ENCODE data around the gene FRYL. TPM values are rescaled to one million over a fixed set of nuclear protein-coding genes. Genes with fewer than 3 reads are reported as not detected.

The FRYL gene
- total and polyA plus RNA-seq, 3 experiments from 2014 or later: 34.9 to 70.3 (median 69.3) TPM

DNA sequence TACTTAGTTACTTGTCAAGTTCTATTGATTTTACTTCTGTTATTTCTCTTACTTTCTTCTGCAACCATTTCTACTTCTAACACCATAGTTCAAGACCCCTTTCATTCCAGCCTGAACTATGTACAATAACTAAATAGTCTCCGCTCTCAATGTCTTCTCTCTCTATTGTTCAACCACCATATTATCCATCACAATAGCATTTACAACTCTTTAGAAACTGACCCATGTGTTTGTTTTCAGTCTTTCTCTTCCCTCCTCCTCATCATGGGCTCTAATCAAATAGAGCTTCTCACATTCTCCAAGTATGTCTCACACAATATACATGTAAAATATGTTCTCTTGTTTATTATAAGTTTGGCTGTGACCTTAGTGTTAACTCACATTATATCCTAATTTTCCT, 146.4 kb downstream of the FRYL start:
- Mint-ChIP-seq H3K9me3 (no peaks in the 10 kb centered on the region), H3K27ac (no peak overlapping the region), H3K27me3 (no peaks in the 10 kb centered on the region), H3K4me3 (no peak overlapping the region), H3K4me1 (peaks cover 20 to 28% (median 25%) of the 10 kb centered on the region in 3 donors), H3K36me3 (peaks cover 0 to 9% (median 6%) of the 10 kb centered on the region in 3 donors)
- no peak overlapping the region for H3K4me3 ChIP-seq (ENCODE audit: low read length)
- no peak for DNase-seq
- H3K27me3 ChIP-seq (ENCODE audit: insufficient read depth, low read length, poor library complexity, severe bottlenecking): no peaks in the 10 kb centered on the region
- no peaks in the 10 kb centered on the region for H3K9me3 ChIP-seq (ENCODE audit: low read length)
- H3K36me3 ChIP-seq (ENCODE audit: insufficient read depth, low read length): no peaks in the 10 kb centered on the region
- H3K27ac ChIP-seq (ENCODE audit: low read depth, low read length): no peak overlapping the region
- ChIA-PET CTCF (no interaction called here), POLR2A (no interaction called here)
- H3K4me1 ChIP-seq (ENCODE audit: insufficient read depth, low read length): peaks cover 15% of the 10 kb centered on the region

DNA sequence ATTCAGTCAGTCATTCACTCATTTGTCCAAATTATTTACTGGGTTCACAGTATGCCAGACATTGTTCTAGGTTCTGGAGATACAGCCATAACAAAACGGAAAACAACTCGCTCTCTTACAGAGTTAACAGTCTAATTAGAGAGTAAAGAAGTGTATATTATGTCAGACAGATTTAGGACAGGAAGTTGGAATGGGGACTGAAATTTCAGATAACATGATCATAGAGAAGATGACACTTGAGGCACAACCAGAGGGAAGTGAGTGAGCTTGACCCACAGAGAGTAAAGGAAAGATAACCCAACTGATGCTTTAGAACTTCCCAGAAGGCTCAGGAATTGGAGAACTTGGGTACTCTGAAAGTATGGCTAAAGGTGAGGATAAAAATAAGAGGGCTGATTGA, 150.6 kb downstream of the FRYL start:
- H3K4me3 ChIP-seq (ENCODE audit: low read length): no peak overlapping the region
- H3K9me3 ChIP-seq (ENCODE audit: low read length): no peaks in the 10 kb centered on the region
- Mint-ChIP-seq H3K27ac (peak overlapping the region in 5 of 8 donors; percentile 4 to 76 (median 30)), H3K9me3 (no peaks in the 10 kb centered on the region), H3K4me3 (no peak overlapping the region), H3K36me3 (peaks cover 0 to 19% (median 4%) of the 10 kb centered on the region in 3 donors), H3K27me3 (no peaks in the 10 kb centered on the region), H3K4me1 (peaks cover 7 to 15% (median 11%) of the 10 kb centered on the region in 3 donors)
- no peak for DNase-seq
- H3K36me3 ChIP-seq (ENCODE audit: insufficient read depth, low read length): no peaks in the 10 kb centered on the region
- no peak overlapping the region for H3K27ac ChIP-seq (ENCODE audit: low read depth, low read length)
- peaks cover 9% of the 10 kb centered on the region for H3K4me1 ChIP-seq (ENCODE audit: insufficient read depth, low read length)
- no peaks in the 10 kb centered on the region for H3K27me3 ChIP-seq (ENCODE audit: insufficient read depth, low read length, poor library complexity, severe bottlenecking)
- CTCF ChIA-PET: no interaction called here
- POLR2A ChIA-PET: no interaction called here

DNA sequence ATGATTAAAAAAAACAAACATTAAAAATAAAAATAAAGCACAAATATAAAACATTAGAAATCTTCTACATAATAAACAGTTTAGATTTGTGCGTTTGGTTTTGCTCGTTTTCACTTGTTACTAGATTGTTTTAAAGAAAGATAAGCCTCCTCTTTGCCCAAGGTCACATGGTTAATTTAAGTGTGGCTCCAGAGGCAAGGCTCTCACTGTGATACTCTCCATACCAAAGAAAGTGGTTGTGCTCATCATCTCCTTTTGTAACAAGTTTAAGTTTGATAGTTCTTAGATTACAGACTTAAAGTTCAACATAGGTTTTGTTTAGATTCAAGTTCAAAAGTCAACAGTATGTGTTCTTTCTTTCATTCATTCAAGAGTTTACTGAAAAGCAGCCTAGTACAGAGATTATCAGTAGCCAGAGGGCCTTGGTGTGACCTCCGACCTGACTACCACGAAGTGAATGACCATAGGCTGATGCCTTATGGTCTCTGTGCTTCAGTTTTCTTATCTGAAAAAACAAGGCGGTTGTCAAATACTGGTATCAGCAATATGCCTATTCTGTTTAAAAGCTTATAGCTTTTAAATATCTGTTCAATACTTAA, 156.8 kb downstream of the FRYL start:
- Histone ChIP-seq H3K4me3 (ENCODE audit: low read length) (no peak overlapping the region), H3K27ac (ENCODE audit: low read depth, low read length) (no peak overlapping the region), H3K27me3 (ENCODE audit: insufficient read depth, low read length, poor library complexity, severe bottlenecking) (no peaks in the 10 kb centered on the region), H3K4me1 (ENCODE audit: insufficient read depth, low read length) (no peaks in the 10 kb centered on the region), H3K9me3 (ENCODE audit: low read length) (no peaks in the 10 kb centered on the region), H3K36me3 (ENCODE audit: insufficient read depth, low read length) (peaks cover 8% of the 10 kb centered on the region)
- CTCF ChIA-PET: no interaction called here
- no peak overlapping the region for H3K27ac Mint-ChIP-seq
- H3K4me1 Mint-ChIP-seq: peaks cover 3 to 11% (median 7%) of the 10 kb centered on the region in 3 donors
- H3K9me3 Mint-ChIP-seq: no peaks in the 10 kb centered on the region
- H3K27me3 Mint-ChIP-seq: no peaks in the 10 kb centered on the region
- H3K4me3 Mint-ChIP-seq: no peak overlapping the region
- DNase-seq: no peak
- peaks cover 0 to 45% (median 14%) of the 10 kb centered on the region in 3 donors for H3K36me3 Mint-ChIP-seq
- POLR2A ChIA-PET: no interaction called here

DNA sequence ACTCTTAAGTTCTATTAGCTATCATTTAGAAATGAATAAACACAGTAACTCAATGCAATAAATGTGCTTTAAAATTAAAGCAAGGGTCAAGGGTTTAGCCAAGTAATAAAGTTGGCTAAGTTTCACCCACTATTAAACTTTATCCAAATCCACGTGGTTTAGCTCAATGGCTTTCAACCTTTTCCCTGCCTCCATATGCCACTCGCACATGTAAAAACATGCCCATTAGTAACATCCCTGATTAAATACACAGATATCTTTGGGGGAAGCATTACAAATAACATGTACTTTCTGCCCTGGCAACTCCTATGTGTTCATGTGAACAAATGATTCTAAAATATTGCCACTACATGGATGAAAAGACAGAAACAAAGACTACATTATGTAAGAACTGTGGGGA, 159.2 kb downstream of the FRYL start:
- Mint-ChIP-seq H3K4me1 (peaks cover 2 to 11% (median 7%) of the 10 kb centered on the region in 3 donors), H3K4me3 (no peak overlapping the region), H3K36me3 (peaks cover 14 to 58% (median 24%) of the 10 kb centered on the region in 3 donors), H3K27me3 (no peaks in the 10 kb centered on the region), H3K9me3 (no peaks in the 10 kb centered on the region), H3K27ac (peak overlapping the region in 1 of 8 donors; percentile 34)
- Histone ChIP-seq H3K4me3 (ENCODE audit: low read length) (no peak overlapping the region), H3K27ac (ENCODE audit: low read depth, low read length) (no peak overlapping the region), H3K36me3 (ENCODE audit: insufficient read depth, low read length) (peaks cover 18% of the 10 kb centered on the region), H3K27me3 (ENCODE audit: insufficient read depth, low read length, poor library complexity, severe bottlenecking) (no peaks in the 10 kb centered on the region), H3K9me3 (ENCODE audit: low read length) (no peaks in the 10 kb centered on the region), H3K4me1 (ENCODE audit: insufficient read depth, low read length) (no peaks in the 10 kb centered on the region)
- CTCF ChIA-PET: no interaction called here
- POLR2A ChIA-PET: no interaction called here
- no peak for DNase-seq

DNA sequence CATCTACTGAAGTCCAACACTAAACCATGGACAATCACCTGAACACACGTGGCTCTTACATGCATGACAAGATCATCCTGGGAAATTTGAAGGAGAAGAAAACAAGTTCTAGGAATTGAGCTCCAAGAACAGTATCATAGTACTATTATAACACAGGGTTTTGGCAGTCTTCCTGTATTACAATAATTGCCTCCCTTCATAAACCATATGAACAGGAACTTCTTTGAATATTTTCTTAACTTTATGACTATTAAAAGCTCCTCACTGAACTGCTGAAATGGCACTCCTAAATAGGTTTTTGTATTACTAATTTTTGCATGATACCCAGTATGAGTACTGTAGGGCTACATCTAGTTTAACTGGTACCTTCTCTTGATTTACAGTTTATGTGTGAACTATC, 160.0 kb downstream of the FRYL start:
- H3K36me3 ChIP-seq (ENCODE audit: insufficient read depth, low read length): peaks cover 18% of the 10 kb centered on the region
- H3K9me3 Mint-ChIP-seq: no peaks in the 10 kb centered on the region
- no peaks in the 10 kb centered on the region for H3K9me3 ChIP-seq (ENCODE audit: low read length)
- H3K27ac ChIP-seq (ENCODE audit: low read depth, low read length): no peak overlapping the region
- ChIA-PET CTCF (no interaction called here), POLR2A (no interaction called here)
- H3K4me3 Mint-ChIP-seq: no peak overlapping the region
- peaks cover 20 to 62% (median 28%) of the 10 kb centered on the region in 3 donors for H3K36me3 Mint-ChIP-seq
- no peaks in the 10 kb centered on the region for H3K27me3 ChIP-seq (ENCODE audit: insufficient read depth, low read length, poor library complexity, severe bottlenecking)
- H3K4me1 Mint-ChIP-seq: peaks cover 2 to 11% (median 7%) of the 10 kb centered on the region in 3 donors
- no peak overlapping the region for H3K4me3 ChIP-seq (ENCODE audit: low read length)
- no peaks in the 10 kb centered on the region for H3K27me3 Mint-ChIP-seq
- peak overlapping the region in 1 of 8 donors; percentile 34 for H3K27ac Mint-ChIP-seq
- DNase-seq: no peak
- no peaks in the 10 kb centered on the region for H3K4me1 ChIP-seq (ENCODE audit: insufficient read depth, low read length)

DNA sequence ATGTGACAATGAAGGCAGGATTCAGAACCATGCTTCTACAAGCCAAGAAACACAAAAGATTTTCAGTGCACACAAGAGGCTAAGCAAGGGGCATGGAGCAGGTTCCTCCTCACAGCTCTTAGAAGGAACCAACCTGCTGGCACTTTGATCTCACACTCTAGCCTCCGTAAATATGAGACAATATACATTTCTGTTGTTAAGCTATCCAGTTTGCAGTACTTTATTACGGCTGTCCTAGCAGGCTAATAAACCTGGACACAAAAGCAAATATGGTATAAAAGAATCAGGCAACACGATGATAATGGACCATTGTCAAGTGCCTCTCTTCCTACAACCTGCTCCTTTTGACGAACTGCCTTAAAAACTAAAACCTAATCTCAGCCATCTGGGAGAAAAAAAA, 175.6 kb downstream of the FRYL start:
- H3K27me3 Mint-ChIP-seq: no peaks in the 10 kb centered on the region
- no peak for DNase-seq
- Histone ChIP-seq H3K4me3 (ENCODE audit: low read length) (no peak overlapping the region), H3K27me3 (ENCODE audit: insufficient read depth, low read length, poor library complexity, severe bottlenecking) (no peaks in the 10 kb centered on the region), H3K4me1 (ENCODE audit: insufficient read depth, low read length) (no peaks in the 10 kb centered on the region), H3K36me3 (ENCODE audit: insufficient read depth, low read length) (no peaks in the 10 kb centered on the region), H3K27ac (ENCODE audit: low read depth, low read length) (no peak overlapping the region), H3K9me3 (ENCODE audit: low read length) (no peaks in the 10 kb centered on the region)
- peaks cover 3 to 63% (median 8%) of the 10 kb centered on the region in 3 donors for H3K36me3 Mint-ChIP-seq
- CTCF ChIA-PET: no interaction called here
- peak overlapping the region in 1 of 8 donors; percentile 24 for H3K27ac Mint-ChIP-seq
- no peaks in the 10 kb centered on the region for H3K9me3 Mint-ChIP-seq
- peaks cover 0 to 4% (median 4%) of the 10 kb centered on the region in 3 donors for H3K4me1 Mint-ChIP-seq
- POLR2A ChIA-PET: no interaction called here
- no peak overlapping the region for H3K4me3 Mint-ChIP-seq

DNA sequence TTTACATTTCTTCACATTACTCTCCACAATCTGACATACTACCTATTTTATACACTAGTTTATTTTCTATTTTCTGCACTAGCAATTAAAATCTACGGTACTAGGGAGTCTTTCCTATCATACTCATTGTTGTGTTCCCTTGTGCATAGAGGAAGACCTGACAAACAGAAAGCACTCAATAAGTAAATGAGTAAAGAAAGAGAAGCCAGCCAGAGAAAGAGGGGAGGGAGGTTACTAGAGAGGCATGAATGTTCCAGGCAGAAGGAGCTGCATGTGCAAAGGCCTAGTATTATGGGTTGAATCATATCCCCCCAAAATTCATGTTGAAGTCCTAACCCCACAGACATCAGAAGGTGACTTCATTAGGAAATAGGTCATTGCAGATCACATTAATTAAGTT, 176.0 kb downstream of the FRYL start:
- Histone ChIP-seq H3K27ac (ENCODE audit: low read depth, low read length) (no peak overlapping the region), H3K9me3 (ENCODE audit: low read length) (no peaks in the 10 kb centered on the region), H3K36me3 (ENCODE audit: insufficient read depth, low read length) (no peaks in the 10 kb centered on the region), H3K27me3 (ENCODE audit: insufficient read depth, low read length, poor library complexity, severe bottlenecking) (no peaks in the 10 kb centered on the region), H3K4me1 (ENCODE audit: insufficient read depth, low read length) (no peaks in the 10 kb centered on the region), H3K4me3 (ENCODE audit: low read length) (no peak overlapping the region)
- no peak for DNase-seq
- H3K27me3 Mint-ChIP-seq: no peaks in the 10 kb centered on the region
- no peak overlapping the region for H3K4me3 Mint-ChIP-seq
- CTCF ChIA-PET: no interaction called here
- H3K9me3 Mint-ChIP-seq: no peaks in the 10 kb centered on the region
- peak overlapping the region in 3 of 8 donors; percentile 1 to 24 (median 9) for H3K27ac Mint-ChIP-seq
- H3K4me1 Mint-ChIP-seq: peaks cover 0 to 4% (median 4%) of the 10 kb centered on the region in 3 donors
- peaks cover 3 to 65% (median 9%) of the 10 kb centered on the region in 3 donors for H3K36me3 Mint-ChIP-seq
- POLR2A ChIA-PET: no interaction called here

DNA sequence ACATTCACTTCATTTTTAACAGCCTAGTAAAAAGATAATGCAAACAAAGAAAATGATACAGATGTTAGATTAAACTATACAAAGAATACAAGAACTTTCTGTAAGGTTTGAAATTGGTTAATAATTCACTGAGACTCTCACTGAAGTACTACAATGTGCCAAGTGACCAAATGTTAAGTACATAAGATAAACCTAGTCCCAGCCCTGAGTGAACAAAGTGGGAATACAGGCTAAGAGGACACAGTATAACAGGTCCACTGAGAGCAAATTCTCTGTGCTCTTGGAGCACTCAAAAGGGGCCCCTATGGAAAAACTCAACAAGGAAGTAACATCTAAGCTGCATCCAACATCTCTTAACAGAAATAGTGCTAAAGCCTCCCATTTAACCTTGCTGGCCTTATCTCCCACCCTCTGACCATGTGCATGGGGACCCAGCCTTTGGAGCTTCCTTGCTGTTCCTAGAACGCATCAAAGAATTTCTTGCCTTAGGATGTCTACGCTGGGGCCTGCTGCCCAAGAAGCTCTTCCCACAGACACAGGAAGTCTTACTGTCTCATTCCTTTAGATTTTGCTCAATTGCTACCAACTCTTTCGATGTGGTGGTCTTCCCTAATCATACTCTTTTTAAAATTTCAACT, 176.6 kb downstream of the FRYL start:
- Mint-ChIP-seq H3K4me1 (peaks cover 0 to 4% (median 4%) of the 10 kb centered on the region in 3 donors), H3K36me3 (peaks cover 3 to 67% (median 11%) of the 10 kb centered on the region in 3 donors), H3K27me3 (no peaks in the 10 kb centered on the region), H3K9me3 (no peaks in the 10 kb centered on the region), H3K27ac (peak overlapping the region in 4 of 8 donors; percentile 9 to 58 (median 38)), H3K4me3 (no peak overlapping the region)
- H3K27ac ChIP-seq (ENCODE audit: low read depth, low read length): no peak overlapping the region
- POLR2A ChIA-PET: no interaction called here
- H3K27me3 ChIP-seq (ENCODE audit: insufficient read depth, low read length, poor library complexity, severe bottlenecking): no peaks in the 10 kb centered on the region
- DNase-seq: no peak
- CTCF ChIA-PET: no interaction called here
- no peaks in the 10 kb centered on the region for H3K4me1 ChIP-seq (ENCODE audit: insufficient read depth, low read length)
- no peaks in the 10 kb centered on the region for H3K36me3 ChIP-seq (ENCODE audit: insufficient read depth, low read length)
- H3K9me3 ChIP-seq (ENCODE audit: low read length): no peaks in the 10 kb centered on the region
- no peak overlapping the region for H3K4me3 ChIP-seq (ENCODE audit: low read length)

Data from CD8-positive, alpha-beta memory T cell (primary cell).